ENCODE data around the gene WDSUB1. TPM values are rescaled to one million over a fixed set of nuclear protein-coding genes. Genes with fewer than 3 reads are reported as not detected.

The WDSUB1 gene
- total and polyA plus RNA-seq, 2 of the 4 experiments (the other 2 are of a cell fraction) = 4.8 to 5.2 TPM

GRCh38 chr2:159251296-159252173 is 35.0 kb downstream of the WDSUB1 start:
- no TSS peak for BruUV-seq (replicated peaks)
- H2AFZ ChIP-seq (replicated peaks; ENCODE audit: low read length, poor library complexity) = no peak overlapping the region
- no peaks in the 10 kb centered on the region; a peak in 1 of 4 replicates for H3K79me1 ChIP-seq (ENCODE audit: low read depth in 1 of 2, low read length in 2 of 2)
- H3K18ac ChIP-seq (ENCODE audit: low read depth, low read length) = no peak overlapping the region
- in situ Hi-C loops (cut with MboI; ENCODE audit: low sequenced_read_pairs) = no loop called here
- no peak overlapping the region for H3K56ac ChIP-seq (ENCODE audit: extremely low read depth, insufficient read depth, low read length)
- no peak overlapping the region for H3K23ac ChIP-seq (ENCODE audit: low read depth, low read length)
- no peak overlapping the region for H3K14ac ChIP-seq (replicated peaks; ENCODE audit: low read depth, low read length)
- intact Hi-C loops (cut with micrococcal nuclease) = no loop called here
- POLR2A ChIA-PET (ENCODE audit: unreplicated experiment) = no interaction called here
- TF ChIP-seq CTCF (conservative IDR thresholded peaks at IDR 0.05; ENCODE audit: low read depth, low read length) = no peak
- TF ChIP-seq CEBPB (IDR thresholded peaks at IDR 0.05; ENCODE audit: low read depth, low read length) = peak; percentile 49
- no CpG with 5 or more reads among the region's 12 CpGs for WGBS, 2 experiments (ENCODE audit: extremely low coverage in 2 of 2, insufficient read length in 1 of 2)
- no peak overlapping the region for H2BK20ac ChIP-seq (ENCODE audit: low read depth, low read length)
- H2BK5ac ChIP-seq (ENCODE audit: low read depth, low read length, poor library complexity, severe bottlenecking) = no peak overlapping the region
- H3K4me1 ChIP-seq (ENCODE audit: control insufficient read depth, insufficient read depth, low read length) = no peaks in the 10 kb centered on the region
- ATAC-seq (ENCODE audit: low read depth) = no peak
- no peak overlapping the region for H4K8ac ChIP-seq (ENCODE audit: low read depth in 2 of 2, low read length in 2 of 2)
- H2AK5ac ChIP-seq (ENCODE audit: low read depth, low read length) = no peak overlapping the region
- H3K9me3 ChIP-seq (ENCODE audit: control insufficient read depth, insufficient read depth, low read length) = peaks cover 3% of the 10 kb centered on the region; the same call in 1 of the 2 replicates
- dilution Hi-C loops (cut with HindIII; ENCODE audit: low sequenced_read_pairs, unreplicated experiment) = no loop called here
- no peaks in the 10 kb centered on the region for H3K27me3 ChIP-seq (ENCODE audit: control insufficient read depth, insufficient read depth, low read length)
- H2AK9ac ChIP-seq (replicated peaks; ENCODE audit: low read depth, low read length, poor library complexity) = no peak overlapping the region
- no peak overlapping the region for H2BK15ac ChIP-seq (ENCODE audit: low read depth, low read length)
- no peak overlapping the region for H3K4me3 ChIP-seq (ENCODE audit: insufficient read depth, low read depth, low read length)
- no peak for DNase-seq
- no peak overlapping the region for H3K9ac ChIP-seq (ENCODE audit: low read depth, low read length)
- no peak overlapping the region for H3K27ac ChIP-seq (ENCODE audit: insufficient read depth, low read length)
- CTCF ChIA-PET = no interaction called here
- H3K9me1 ChIP-seq (ENCODE audit: insufficient read depth, low read length) = no peaks in the 10 kb centered on the region; the same call in none of the 2 replicates
- H3K4ac ChIP-seq (ENCODE audit: low read depth, low read length) = no peak overlapping the region
- H2BK120ac ChIP-seq (ENCODE audit: low read depth, low read length) = no peak overlapping the region
- no peaks in the 10 kb centered on the region for H4K20me1 ChIP-seq (ENCODE audit: insufficient read depth, low read length)
- no peaks in the 10 kb centered on the region for H3K36me3 ChIP-seq (ENCODE audit: control insufficient read depth, insufficient read depth, low read length)
- H3K4me2 ChIP-seq (ENCODE audit: low read depth, low read length) = no peak overlapping the region
- H4K5ac ChIP-seq (ENCODE audit: low read depth, low read length) = no peak overlapping the region
- H4K91ac ChIP-seq (ENCODE audit: insufficient read depth, low read depth, low read length) = no peak overlapping the region
